Articular chondrocyte of knee joint (primary cell): ENCODE results near the gene GPR108. TPM values are rescaled to one million over a fixed set of nuclear protein-coding genes. Genes with fewer than 3 reads are reported as not detected.

Source experiments
- total RNA-seq: library from RNA; depleted of rRNA; stranded (reverse); fragments of >200 nt; gene quantifications from 2 replicates; pipeline ENCODE4 v1.2.3, GENCODE V29; 2012

Gene GPR108
- 45.1 and 45.2 TPM in 2 replicates for total RNA-seq

DNA sequence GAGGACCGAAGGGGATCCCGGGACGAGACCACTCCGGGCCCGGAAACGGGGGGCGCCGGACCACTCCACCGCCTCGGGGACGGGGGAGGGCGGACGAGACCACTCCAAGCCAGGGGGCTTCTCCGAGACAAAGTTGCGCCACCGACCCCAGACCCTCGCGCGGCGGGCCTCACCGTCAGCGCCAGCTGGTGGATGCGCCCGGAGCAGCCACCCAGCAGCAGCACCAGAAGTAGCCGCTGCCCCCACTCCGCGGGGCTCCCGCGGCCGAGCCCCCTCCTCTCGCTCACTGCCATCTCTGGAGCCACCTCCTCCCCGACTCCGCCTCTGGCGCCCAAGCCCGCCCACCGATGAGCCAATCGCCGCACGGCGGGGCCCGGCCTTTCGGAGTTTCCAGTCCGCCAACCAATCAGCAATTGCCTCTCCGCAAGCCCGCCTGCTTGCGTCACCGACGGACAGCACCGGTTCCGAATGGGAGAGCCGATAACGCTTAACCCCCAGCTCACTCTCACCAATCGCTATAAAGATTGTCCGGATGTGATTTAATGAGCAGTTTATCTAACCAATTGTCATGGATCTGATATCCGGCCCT is at the start of gene GPR108:
TSS of gene GPR108 (minus strand) at position 297 of the 589 bp plus-strand sequence. CDS start at position 293, 4 bp downstream.

GRCh38 chr19:6772028-6772865 is 34.9 kb upstream of the GPR108 start, which contains the start of gene VAV1:
Gene VAV1 (plus strand): TSS chr19:6772708. CDS start chr19:6772808, 100 bp downstream.

DNA sequence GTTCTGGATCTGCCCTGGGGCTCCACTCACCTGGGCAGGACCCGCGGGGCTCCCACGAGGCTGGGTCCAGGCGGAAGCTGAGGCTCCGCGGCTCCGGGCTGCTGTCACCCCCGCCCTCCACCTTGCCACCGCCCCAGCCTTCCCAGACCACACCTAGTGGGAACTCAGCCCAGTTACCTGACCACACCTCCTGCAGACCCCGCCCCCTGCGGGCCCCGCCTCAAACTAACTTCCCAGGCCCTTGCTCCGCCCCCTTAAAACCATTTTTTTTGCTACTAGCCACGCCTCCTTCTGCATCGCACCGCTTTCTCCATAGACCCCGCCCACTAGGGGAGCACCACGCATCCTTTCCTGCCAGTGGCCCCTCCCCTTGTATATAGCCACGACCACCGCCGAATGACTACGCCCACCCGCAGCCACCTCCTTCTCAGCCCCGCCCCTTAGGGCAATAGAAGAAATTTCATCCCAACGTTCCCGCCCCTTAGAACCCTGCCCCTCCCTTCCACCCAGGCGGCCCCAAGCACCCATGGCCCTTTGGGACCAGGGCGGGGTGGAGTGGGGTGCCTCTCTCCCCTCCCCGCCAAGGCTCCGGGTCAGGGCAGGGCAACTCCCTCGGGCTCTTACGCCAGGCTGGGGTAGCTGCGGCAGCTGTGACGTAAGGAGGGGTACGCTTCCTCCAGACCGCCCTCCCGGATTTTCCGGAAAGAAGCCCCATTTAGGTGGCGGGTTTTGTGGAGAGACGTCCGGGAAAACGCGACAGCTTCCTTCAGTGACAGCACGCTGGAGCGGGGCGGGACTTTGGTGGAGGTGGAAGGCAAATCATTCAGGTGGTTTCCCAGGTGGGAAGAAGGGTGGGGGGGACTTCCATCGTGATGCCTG is 30.2 kb upstream of the GPR108 start, which contains the start of gene SH2D3A:
TSS of gene SH2D3A (minus strand) at position 79 of the 879 bp plus-strand sequence. CDS start 3,687 bp downstream, outside the sequence.

DNA sequence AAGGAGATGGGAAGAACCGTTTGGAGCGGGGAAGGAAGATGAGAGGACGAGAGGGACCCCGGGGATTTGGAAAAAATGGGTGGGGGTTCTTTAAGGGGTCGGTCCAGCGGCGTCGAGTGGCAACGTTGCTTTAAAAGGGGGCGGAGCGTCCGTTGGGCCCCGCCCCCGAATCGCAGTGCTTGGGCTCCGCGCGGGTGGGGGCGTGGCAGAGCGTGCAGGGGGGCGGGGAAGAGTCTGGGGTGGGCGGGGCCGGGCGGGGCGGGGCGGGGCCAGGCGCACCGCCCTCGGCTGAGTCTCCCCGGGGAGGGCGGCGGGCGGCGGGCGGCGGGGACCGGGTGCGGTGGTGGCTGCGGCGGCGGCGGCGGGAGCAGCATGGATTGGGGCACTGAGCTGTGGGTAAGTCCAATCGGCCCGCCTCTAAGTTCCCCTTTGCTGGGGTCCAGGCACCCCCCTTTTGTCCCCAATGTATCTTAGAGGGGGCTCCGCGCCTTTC is 2.1 kb upstream of the GPR108 start, which contains the start of gene TRIP10:
TSS of gene TRIP10 (plus strand) at position 291 of the 493 bp plus-strand sequence. CDS start at position 373, 82 bp downstream.

GRCh38 chr19:6720369-6721137 is 16.8 kb downstream of the GPR108 start, which contains the start of gene C3:
Gene C3 (minus strand): TSS chr19:6720650. CDS start chr19:6720589, 61 bp downstream.

Other genes with a start within 250 kb of the GPR108 start
- not detected in 2 replicates for gene TUBB4A, start 235.3 kb downstream of the GPR108 start, total RNA-seq
- 2.6 and 5.4 TPM in 2 replicates for gene TNFSF9, start 206.6 kb downstream of the GPR108 start, total RNA-seq
- gene CD70, start 146.4 kb downstream of the GPR108 start, total RNA-seq: 4.2 TPM in 1 of 2 replicates, not detected in the other
- not detected in 2 replicates for gene TNFSF14, start 67.4 kb downstream of the GPR108 start, total RNA-seq
- 5.4 and 14.7 TPM in 2 replicates for gene C3, start 16.9 kb downstream of the GPR108 start, total RNA-seq
- 49.4 and 52.0 TPM in 2 replicates for gene TRIP10, start 2.1 kb upstream of the GPR108 start, total RNA-seq
- not detected in 2 replicates for gene SH2D3A, start 29.9 kb upstream of the GPR108 start, total RNA-seq
- gene VAV1, start 35.1 kb upstream of the GPR108 start, total RNA-seq: not detected in 2 replicates
- gene ADGRE1, start 150.0 kb upstream of the GPR108 start, total RNA-seq: not detected in 2 replicates